ENCODE data around the gene ARFIP2.

Gene ARFIP2

GRCh38 chr11:6516865-6517264, 35.7 kb upstream of the ARFIP2 start:
- no peak overlapping the region for H2AFZ ChIP-seq (ENCODE audit: low read length)
- TF ChIP-seq EZH2phosphoT487 (IDR thresholded peaks at IDR 0.05; ENCODE audit: low read length) (no peak), EZH2 (optimal IDR thresholded peaks at IDR 0.05; ENCODE audit: low read depth, low read length) (no peak)
- TF ChIP-seq, protein P1, sequence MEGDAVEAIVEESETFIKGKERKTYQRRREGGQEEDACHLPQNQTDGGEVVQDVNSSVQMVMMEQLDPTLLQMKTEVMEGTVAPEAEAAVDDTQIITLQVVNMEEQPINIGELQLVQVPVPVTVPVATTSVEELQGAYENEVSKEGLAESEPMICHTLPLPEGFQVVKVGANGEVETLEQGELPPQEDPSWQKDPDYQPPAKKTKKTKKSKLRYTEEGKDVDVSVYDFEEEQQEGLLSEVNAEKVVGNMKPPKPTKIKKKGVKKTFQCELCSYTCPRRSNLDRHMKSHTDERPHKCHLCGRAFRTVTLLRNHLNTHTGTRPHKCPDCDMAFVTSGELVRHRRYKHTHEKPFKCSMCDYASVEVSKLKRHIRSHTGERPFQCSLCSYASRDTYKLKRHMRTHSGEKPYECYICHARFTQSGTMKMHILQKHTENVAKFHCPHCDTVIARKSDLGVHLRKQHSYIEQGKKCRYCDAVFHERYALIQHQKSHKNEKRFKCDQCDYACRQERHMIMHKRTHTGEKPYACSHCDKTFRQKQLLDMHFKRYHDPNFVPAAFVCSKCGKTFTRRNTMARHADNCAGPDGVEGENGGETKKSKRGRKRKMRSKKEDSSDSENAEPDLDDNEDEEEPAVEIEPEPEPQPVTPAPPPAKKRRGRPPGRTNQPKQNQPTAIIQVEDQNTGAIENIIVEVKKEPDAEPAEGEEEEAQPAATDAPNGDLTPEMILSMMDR (IDR thresholded peaks at IDR 0.05; ENCODE audit: low read length): no peak
- no peak for DNase-seq
- H3K9me3 ChIP-seq (replicated peaks; ENCODE audit: insufficient read depth, low read length): no peaks in the 10 kb centered on the region
- H3K9ac ChIP-seq (ENCODE audit: low read length): no peak overlapping the region
- no peaks in the 10 kb centered on the region for H3K4me1 ChIP-seq (ENCODE audit: low read length)
- no peak overlapping the region for H3K4me2 ChIP-seq (ENCODE audit: low read depth, low read length)
- no peaks in the 10 kb centered on the region for H3K9me2 ChIP-seq (replicated peaks; ENCODE audit: insufficient read depth, low read length)
- peaks cover 5% of the 10 kb centered on the region; the same call in 1 of the 2 replicates for H4K20me1 ChIP-seq (ENCODE audit: insufficient read depth, low read length)
- H3K4me3 ChIP-seq (ENCODE audit: low read length): no peak overlapping the region
- H3K79me2 ChIP-seq (ENCODE audit: low read length): no peaks in the 10 kb centered on the region
- H3K27ac ChIP-seq (ENCODE audit: low read length): no peak overlapping the region
- H3F3A ChIP-seq (ENCODE audit: insufficient read depth, low read length): no peaks in the 10 kb centered on the region
- no peaks in the 10 kb centered on the region for H3K36me3 ChIP-seq (replicated peaks; ENCODE audit: insufficient read depth, low read length)
- peaks cover 11% of the 10 kb centered on the region; the same call in 1 of the 2 replicates for H3K27me3 ChIP-seq (replicated peaks; ENCODE audit: insufficient read depth, low read length)

GRCh38 chr11:6505577-6506240, 24.6 kb upstream of the ARFIP2 start:
- no peaks in the 10 kb centered on the region for H3K27me3 ChIP-seq (replicated peaks; ENCODE audit: insufficient read depth, low read length)
- no peaks in the 10 kb centered on the region for H3K9me2 ChIP-seq (replicated peaks; ENCODE audit: insufficient read depth, low read length)
- H3K9ac ChIP-seq (ENCODE audit: low read length): no peak overlapping the region
- H3F3A ChIP-seq (ENCODE audit: insufficient read depth, low read length): no peaks in the 10 kb centered on the region
- H3K4me3 ChIP-seq (ENCODE audit: low read length): no peak overlapping the region
- H3K79me2 ChIP-seq (ENCODE audit: low read length): no peaks in the 10 kb centered on the region
- no peak overlapping the region for H3K27ac ChIP-seq (ENCODE audit: low read length)
- no peaks in the 10 kb centered on the region for H3K9me3 ChIP-seq (replicated peaks; ENCODE audit: insufficient read depth, low read length)
- no peaks in the 10 kb centered on the region for H3K36me3 ChIP-seq (replicated peaks; ENCODE audit: insufficient read depth, low read length)
- H4K20me1 ChIP-seq (ENCODE audit: insufficient read depth, low read length): no peaks in the 10 kb centered on the region
- no peak for TF ChIP-seq EZH2 (optimal IDR thresholded peaks at IDR 0.05; ENCODE audit: low read depth, low read length)
- TF ChIP-seq, protein P1 (IDR thresholded peaks at IDR 0.05; ENCODE audit: low read length): peak; percentile 85
- no peaks in the 10 kb centered on the region for H3K4me1 ChIP-seq (ENCODE audit: low read length)
- DNase-seq: peak; percentile 27
- H3K4me2 ChIP-seq (ENCODE audit: low read depth, low read length): no peak overlapping the region
- no peak overlapping the region for H2AFZ ChIP-seq (ENCODE audit: low read length)

DNA sequence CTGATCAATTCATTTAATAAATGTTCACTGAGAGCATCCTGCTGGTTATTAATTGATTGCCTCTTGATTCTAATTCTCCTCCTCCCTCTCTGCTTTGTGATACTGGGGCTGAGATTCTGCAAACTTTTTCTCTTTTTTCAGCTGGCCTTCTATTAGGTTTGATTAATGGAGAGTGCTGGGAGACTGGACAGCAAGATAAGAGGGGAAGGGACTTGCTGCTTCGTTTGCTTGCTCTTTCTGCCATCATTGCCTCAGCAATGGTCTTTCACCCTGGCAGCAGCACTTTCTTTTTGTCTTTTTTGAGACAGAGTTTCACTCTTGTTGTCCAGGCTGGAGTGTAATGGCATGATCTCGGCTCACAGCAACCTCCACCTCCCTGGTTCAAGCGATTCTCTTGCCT, 23.0 kb upstream of the ARFIP2 start:
- no peaks in the 10 kb centered on the region for H3K9me2 ChIP-seq (replicated peaks; ENCODE audit: insufficient read depth, low read length)
- H3K9me3 ChIP-seq (replicated peaks; ENCODE audit: insufficient read depth, low read length): no peaks in the 10 kb centered on the region
- H3F3A ChIP-seq (ENCODE audit: insufficient read depth, low read length): no peaks in the 10 kb centered on the region
- no peak overlapping the region for H3K9ac ChIP-seq (ENCODE audit: low read length)
- H3K4me3 ChIP-seq (ENCODE audit: low read length): no peak overlapping the region
- DNase-seq: no peak
- no peaks in the 10 kb centered on the region for H3K36me3 ChIP-seq (replicated peaks; ENCODE audit: insufficient read depth, low read length)
- H3K4me1 ChIP-seq (ENCODE audit: low read length): no peaks in the 10 kb centered on the region
- no peak overlapping the region for H3K4me2 ChIP-seq (ENCODE audit: low read depth, low read length)
- no peak overlapping the region for H2AFZ ChIP-seq (ENCODE audit: low read length)
- TF ChIP-seq EZH2phosphoT487 (IDR thresholded peaks at IDR 0.05; ENCODE audit: low read length) (no peak), EZH2 (optimal IDR thresholded peaks at IDR 0.05; ENCODE audit: low read depth, low read length) (no peak)
- TF ChIP-seq, protein P1 (IDR thresholded peaks at IDR 0.05; ENCODE audit: low read length): no peak
- no peaks in the 10 kb centered on the region for H4K20me1 ChIP-seq (ENCODE audit: insufficient read depth, low read length)
- H3K27me3 ChIP-seq (replicated peaks; ENCODE audit: insufficient read depth, low read length): no peaks in the 10 kb centered on the region
- no peaks in the 10 kb centered on the region for H3K79me2 ChIP-seq (ENCODE audit: low read length)
- no peak overlapping the region for H3K27ac ChIP-seq (ENCODE audit: low read length)

Measured in MM.1S (cell line).